ENCODE results near the gene SIPA1L3.

Gene SIPA1L3

GRCh38 chr19:37977992-37978391 is 71.0 kb downstream of the SIPA1L3 start:
- peak; percentile 67 for DNase-seq (ENCODE audit: low read depth)
- no peak overlapping the region for H3K4me3 ChIP-seq (ENCODE audit: control insufficient read depth, low read depth, low read length)
- TF ChIP-seq CTCF (conservative IDR thresholded peaks at IDR 0.05; ENCODE audit: control insufficient read depth, insufficient read depth, low read depth, low read length): no peak

DNA sequence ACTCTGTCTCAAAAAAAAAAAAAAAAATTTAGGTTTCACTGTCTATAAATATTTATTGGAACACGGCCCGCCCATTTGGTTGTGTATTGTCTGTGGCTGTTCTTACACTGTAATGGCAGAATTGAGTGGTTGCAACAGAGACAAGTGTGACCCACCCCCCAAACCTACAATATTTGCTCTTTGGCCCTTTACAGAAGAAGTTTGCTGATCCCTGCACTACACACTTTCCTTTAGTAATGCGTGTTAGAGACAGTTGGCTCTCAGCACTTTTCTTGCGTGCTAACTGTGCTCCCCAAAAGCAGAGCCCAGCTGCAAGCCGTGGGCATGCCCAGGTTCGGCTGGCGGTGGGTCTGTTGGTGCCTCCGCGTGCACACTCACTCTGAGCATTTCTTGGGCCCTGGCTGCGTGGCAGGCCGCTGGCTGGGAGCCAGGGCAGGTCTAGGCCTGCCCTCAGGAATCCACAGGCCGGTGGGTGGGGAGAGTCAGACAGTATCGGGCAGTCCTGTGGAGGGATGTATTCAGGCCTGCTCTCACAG is 72.6 kb downstream of the SIPA1L3 start:
- no peak overlapping the region for H3K4me3 ChIP-seq (ENCODE audit: control insufficient read depth, low read depth, low read length)
- DNase-seq (ENCODE audit: low read depth): no peak
- no peak for TF ChIP-seq CTCF (conservative IDR thresholded peaks at IDR 0.05; ENCODE audit: control insufficient read depth, insufficient read depth, low read depth, low read length)

- DNase-seq (ENCODE audit: low read depth): no peak
- no peak for TF ChIP-seq CTCF (conservative IDR thresholded peaks at IDR 0.05; ENCODE audit: control insufficient read depth, insufficient read depth, low read depth, low read length)
- H3K4me3 ChIP-seq (ENCODE audit: control insufficient read depth, low read depth, low read length): no peak overlapping the region
Observed at GRCh38 chr19:37980419-37981170, 73.6 kb downstream of the SIPA1L3 start.

GRCh38 chr19:37981785-37982475 is 74.9 kb downstream of the SIPA1L3 start:
- TF ChIP-seq CTCF (conservative IDR thresholded peaks at IDR 0.05; ENCODE audit: control insufficient read depth, insufficient read depth, low read depth, low read length): no peak
- DNase-seq (ENCODE audit: low read depth): no peak

DNA sequence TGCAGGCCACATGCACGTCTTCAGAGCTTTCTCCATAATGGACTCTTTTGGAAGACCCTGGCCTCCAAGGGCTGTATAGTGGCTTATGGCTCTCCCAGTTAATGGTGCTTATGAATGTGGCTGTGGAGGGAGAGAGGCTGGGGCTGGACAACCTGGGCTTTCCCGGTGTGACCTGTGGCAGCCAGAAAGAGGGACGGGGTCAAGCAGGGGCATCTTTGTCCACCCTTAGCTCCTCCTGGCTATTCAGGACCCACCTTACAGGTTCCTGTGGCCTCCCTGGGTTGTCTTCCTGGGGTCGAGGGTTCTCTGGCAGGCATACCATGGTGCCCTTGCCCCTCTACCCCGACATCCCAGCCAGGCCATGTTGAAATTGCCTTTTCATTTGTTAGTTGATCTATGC is 75.6 kb downstream of the SIPA1L3 start:
- DNase-seq (ENCODE audit: low read depth): no peak
- H3K4me3 ChIP-seq (ENCODE audit: control insufficient read depth, low read depth, low read length): no peak overlapping the region
- TF ChIP-seq CTCF (conservative IDR thresholded peaks at IDR 0.05; ENCODE audit: control insufficient read depth, insufficient read depth, low read depth, low read length): no peak

More at GRCh38 chr19:37981785-37982475, 74.9 kb downstream of the SIPA1L3 start:
- no peak overlapping the region for H3K4me3 ChIP-seq (ENCODE audit: control insufficient read depth, low read depth, low read length)

DNA sequence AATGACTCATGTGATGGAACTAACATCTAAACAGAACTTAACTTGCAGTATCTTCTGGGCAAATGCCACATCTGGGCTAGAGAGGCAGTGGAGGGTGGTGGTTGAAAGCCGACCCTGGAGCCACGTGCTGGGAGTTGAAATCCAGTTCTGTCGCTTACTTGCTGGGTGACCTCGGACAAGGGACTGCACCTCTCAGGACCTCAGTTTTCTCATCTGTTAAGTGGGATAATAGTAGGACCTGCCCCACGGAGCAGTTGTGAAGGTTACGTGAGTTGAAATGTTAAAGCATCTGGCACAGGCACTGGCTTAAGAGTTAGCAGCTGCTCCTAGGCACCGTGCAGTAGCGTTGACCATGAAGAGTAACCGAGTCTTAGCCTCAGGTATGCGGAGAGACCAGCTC is 76.1 kb downstream of the SIPA1L3 start:
- no peak overlapping the region for H3K4me3 ChIP-seq (ENCODE audit: control insufficient read depth, low read depth, low read length)
- no peak for DNase-seq (ENCODE audit: low read depth)
- no peak for TF ChIP-seq CTCF (conservative IDR thresholded peaks at IDR 0.05; ENCODE audit: control insufficient read depth, insufficient read depth, low read depth, low read length)

Measured in fibroblast of mammary gland (primary cell).